ENCODE measurements around the gene C6orf15.
A peak's percentile ranks its signal among the peaks of the same experiment; 100 is the strongest.

C6orf15 gene

DNA sequence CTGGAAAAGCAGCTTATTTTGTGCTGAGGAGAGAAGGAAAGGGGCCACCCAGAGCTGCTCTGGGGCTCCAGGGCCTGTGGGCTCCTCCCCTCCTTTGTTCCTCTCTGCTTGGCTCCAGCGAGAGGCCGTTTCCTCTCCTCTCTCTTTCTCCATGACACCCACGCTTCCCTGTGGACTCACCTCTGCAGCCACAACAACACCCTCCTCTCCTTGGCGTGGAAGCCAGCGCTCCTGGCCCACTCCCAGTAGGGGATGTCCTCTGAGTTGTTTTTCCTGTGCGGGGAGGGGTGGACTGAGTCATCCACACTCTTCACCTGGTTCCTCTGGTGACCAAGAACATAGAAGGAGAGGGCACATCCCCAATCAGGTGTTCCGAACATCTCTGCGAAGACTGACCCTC is 12.8 kb upstream of the C6orf15 start:
- DNase-seq (ENCODE audit: low read depth) = peak; percentile 86
- TF ChIP-seq, protein P1, sequence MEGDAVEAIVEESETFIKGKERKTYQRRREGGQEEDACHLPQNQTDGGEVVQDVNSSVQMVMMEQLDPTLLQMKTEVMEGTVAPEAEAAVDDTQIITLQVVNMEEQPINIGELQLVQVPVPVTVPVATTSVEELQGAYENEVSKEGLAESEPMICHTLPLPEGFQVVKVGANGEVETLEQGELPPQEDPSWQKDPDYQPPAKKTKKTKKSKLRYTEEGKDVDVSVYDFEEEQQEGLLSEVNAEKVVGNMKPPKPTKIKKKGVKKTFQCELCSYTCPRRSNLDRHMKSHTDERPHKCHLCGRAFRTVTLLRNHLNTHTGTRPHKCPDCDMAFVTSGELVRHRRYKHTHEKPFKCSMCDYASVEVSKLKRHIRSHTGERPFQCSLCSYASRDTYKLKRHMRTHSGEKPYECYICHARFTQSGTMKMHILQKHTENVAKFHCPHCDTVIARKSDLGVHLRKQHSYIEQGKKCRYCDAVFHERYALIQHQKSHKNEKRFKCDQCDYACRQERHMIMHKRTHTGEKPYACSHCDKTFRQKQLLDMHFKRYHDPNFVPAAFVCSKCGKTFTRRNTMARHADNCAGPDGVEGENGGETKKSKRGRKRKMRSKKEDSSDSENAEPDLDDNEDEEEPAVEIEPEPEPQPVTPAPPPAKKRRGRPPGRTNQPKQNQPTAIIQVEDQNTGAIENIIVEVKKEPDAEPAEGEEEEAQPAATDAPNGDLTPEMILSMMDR (IDR thresholded peaks at IDR 0.05; ENCODE audit: low read length, missing control alignments) = no peak
- no peak overlapping the region for H3K4me3 ChIP-seq (replicated peaks; ENCODE audit: low read depth, low read length)

DNA sequence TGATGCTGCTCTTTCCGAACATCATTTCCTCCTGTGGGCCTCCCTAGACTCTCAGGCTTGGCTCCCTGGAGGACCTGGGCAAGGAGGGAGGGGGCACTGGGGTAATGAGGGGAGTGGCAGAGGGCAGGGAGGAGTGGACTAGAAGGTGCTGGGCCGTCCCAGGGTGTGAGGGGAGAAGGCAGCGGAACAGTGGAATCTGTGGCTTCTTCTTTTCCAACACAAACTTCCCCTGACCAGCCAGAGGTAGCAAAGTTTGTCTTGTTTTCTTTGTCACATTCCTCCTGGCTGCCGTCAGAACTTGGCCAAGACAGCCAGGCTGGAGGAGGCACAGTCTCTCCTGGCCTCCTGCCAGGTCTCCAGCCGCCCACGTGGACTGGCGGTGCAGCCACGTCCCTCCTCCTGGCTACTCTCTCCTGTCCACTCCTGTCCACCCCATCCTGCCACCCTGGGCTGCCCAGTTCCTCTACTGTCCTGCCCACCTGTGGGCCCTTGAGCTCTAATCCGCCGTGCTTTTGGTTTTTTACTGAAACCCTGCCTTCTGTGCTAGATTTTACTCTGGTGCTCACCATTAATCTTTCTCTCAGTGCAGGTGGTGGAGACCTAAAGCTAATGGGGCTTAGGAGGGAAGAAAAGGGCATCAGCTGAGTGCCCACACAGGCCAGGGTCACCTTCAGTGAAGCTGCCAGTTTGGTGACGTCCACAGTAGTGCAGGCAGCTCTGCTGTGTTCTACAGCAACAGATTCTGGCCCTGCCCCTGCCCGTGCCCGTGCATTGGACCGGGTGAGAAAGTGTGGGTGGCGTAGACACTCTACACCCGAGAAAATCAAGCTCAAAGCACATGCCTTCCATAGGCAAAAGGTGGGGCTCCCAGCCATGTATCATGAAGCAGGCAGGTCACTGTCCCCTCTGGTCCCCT is 10.7 kb upstream of the C6orf15 start:
- DNase-seq (ENCODE audit: low read depth) = peak; percentile 97
- TF ChIP-seq, protein P1 (IDR thresholded peaks at IDR 0.05; ENCODE audit: low read length, missing control alignments) = no peak
- no peak overlapping the region for H3K4me3 ChIP-seq (replicated peaks; ENCODE audit: low read depth, low read length)

DNA sequence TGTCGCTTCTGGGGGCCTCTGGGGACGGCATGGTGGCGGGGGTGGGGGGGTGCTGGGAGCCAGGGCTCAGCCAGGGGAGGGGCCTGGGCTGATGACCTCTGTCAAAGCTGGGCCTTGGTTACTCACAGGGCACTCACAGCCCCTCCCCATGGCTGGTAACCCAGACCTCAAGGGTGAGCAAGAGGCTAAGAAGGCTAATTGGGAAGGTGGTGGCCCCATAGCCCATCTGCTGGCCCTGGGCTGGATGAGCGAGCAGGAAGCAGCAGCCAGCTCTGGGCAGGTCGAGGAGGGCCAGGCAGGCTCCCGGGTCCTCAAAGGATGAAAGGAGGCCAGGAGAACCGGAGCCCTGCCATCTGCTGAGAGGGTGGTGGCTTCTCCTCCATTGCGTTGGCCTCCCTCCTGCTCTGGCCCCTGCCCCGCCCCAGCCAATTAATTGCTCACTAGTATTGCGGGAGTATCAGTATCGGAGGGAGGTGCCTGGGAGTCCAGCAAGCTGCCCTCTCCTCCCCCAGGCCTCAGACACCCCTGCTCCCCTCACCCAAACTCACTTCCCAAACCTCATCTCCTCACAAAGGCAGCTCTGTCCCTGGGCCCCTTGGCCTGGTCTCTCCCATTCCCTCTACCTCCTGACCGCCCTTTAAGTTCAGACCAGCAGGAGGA is 8.9 kb upstream of the C6orf15 start:
- no peak for DNase-seq (ENCODE audit: low read depth)
- TF ChIP-seq, protein P1 (IDR thresholded peaks at IDR 0.05; ENCODE audit: low read length, missing control alignments) = no peak

DNA sequence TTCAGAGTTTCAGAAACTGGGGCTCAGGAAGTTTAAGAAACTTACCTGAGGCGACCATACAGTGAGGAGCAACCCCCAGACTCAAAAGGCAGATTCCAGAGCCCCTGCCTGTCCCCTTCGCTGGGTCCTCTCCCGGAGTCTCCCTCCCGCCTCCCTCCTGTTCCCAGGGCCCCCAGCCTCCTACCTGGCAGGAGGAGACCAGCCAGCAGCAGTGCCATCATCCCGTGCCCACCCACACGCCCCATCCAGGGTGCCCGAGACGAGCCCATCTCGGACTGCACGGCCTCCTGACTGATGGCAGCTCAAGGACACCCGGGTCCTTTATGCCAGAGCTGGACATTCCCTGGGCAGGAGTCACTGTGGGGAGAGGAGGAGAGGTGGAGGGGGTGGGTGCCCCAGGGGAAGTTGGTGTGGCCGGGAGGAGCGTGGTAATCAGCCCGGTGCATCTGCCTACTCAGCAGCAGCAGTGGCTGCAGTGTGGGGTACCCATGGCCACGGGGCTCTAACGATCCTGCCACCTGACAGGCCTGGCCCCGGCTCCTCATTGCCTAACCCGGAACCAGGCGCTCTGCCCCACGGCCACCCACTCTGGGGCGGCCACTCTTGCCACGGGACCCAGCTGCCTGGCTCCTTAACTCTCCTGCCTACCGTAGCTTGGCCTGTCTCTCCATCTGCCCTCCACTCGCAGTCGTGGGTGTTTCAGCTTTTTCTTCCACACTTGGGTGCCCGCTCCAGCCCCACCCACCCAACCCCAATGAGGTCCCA is 8.0 kb upstream of the C6orf15 start, which contains the start of gene CDSN:
TSS of gene CDSN (minus strand) at position 296 of the 765 bp plus-strand sequence. CDS start at position 269, 27 bp downstream.
- no peak for DNase-seq (ENCODE audit: low read depth)

More for the DNA sequence above, 8.9 kb upstream of the C6orf15 start:
- H3K4me3 ChIP-seq (replicated peaks; ENCODE audit: low read depth, low read length) = no peak overlapping the region

DNA sequence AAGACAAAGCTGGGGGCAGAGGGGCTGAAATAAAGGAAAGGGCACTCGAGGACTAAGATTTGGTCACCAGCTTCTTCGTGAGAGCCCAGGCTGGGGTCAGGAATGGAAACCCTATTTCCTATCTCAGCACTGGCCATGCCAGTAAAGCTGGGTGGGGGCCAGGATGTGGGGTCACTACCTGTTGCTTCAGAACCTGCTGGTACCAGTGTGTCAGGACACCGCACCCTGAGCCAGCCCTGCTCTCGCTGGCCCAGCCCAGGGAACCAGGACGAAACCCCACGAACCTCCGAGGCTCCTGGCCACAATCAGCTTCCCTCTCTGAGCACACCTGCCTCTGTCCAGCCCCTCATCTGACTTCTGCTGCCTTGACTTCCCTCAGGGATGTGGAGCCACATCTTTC is 5.8 kb upstream of the C6orf15 start:
- TF ChIP-seq, protein P1 (IDR thresholded peaks at IDR 0.05; ENCODE audit: low read length, missing control alignments) = no peak
- no peak overlapping the region for H3K4me3 ChIP-seq (replicated peaks; ENCODE audit: low read depth, low read length)
- DNase-seq (ENCODE audit: low read depth) = no peak

More for the DNA sequence above, 8.0 kb upstream of the C6orf15 start, which contains the start of gene CDSN:
- H3K4me3 ChIP-seq (replicated peaks; ENCODE audit: low read depth, low read length) = no peak within 1 kb of the TSS
- TF ChIP-seq, protein P1 (IDR thresholded peaks at IDR 0.05; ENCODE audit: low read length, missing control alignments) = no peak

DNA sequence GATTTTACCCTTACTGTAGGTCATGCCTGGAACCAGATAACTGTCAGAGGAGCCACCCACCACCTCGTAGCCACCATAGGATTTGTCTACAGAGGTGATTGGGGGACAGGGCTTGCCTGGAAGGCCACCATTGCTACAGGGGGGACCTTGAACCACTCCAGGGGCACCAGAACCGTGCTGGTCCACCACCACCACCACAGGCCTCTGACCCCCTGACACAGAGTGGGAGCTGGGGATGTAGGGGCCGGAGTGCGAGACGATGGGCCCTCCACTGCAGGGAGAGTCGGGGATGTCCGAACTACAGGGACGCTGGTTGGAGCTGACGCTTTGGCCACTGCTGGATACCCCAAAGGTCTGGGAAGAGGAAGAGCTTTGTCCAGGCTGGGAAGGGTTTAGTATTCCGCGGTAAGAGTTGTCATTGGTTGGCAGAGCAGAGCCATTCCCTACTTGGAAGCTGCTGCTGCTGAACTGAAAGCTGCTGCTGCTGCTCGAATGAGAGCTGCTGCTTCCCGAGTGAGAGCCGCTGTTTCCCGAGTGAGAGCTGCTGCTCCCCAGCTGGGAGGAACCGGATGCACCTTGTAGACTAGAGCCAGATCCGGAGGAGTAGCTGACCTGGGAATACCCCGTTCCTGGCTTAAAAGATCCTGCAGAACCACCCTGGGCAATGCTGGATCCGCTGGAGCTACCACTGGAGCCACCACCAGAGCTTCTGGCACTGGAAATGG is 4.4 kb upstream of the C6orf15 start:
- no peak overlapping the region for H3K4me3 ChIP-seq (replicated peaks; ENCODE audit: low read depth, low read length)

More for the DNA sequence above, 4.4 kb upstream of the C6orf15 start:
- DNase-seq (ENCODE audit: low read depth) = peak; percentile 55
- TF ChIP-seq, protein P1 (IDR thresholded peaks at IDR 0.05; ENCODE audit: low read length, missing control alignments) = no peak
